HCT116 (cell line): ENCODE results near the gene CHD2. TPM values are rescaled to one million over a fixed set of nuclear protein-coding genes. Genes with fewer than 3 reads are reported as not detected.

ENCODE experiments used
- ATAC-seq: fragments of 200-7000 bp; cut with Tn5 transposase; 2 replicates; pipeline ENCODE4 v1.9.1; 2020; ENCODE audit warnings: mild to moderate bottlenecking, moderate library complexity
- BruUV-seq: library from RNA; stranded (reverse); fragments of 400-500 nt; replicated peaks from 2 replicates; lab custom pipeline; 2021; lab: Mats Ljungman, UMichigan
- CTCF ChIA-PET: fragments of 300-600 bp; sonication (Branson Sonifier 250); formaldehyde crosslinking; loops from one replicate; lab custom pipeline; 2021; ENCODE audit warnings: antibody characterized with exemption; lab: Charles Lee
- POLR2A ChIA-PET: fragments of 300-600, 350-600 bp; sonication (Branson Sonifier 250); formaldehyde crosslinking; loops from one replicate; lab custom pipeline; 2021; ENCODE audit warnings: antibody characterized with exemption; lab: Charles Lee
- RAD21 ChIA-PET, 2 experiments: fragments of 300-600 bp; sonication (Branson Sonifier 250); formaldehyde crosslinking; loops; one replicate each; lab custom pipeline; 2023; ENCODE audit warnings: low total read pairs in 2 of 2; ENCODE audit not compliant: uncharacterized antibody in 2 of 2, unreplicated experiment in 2 of 2, low non-redundant PET in 1 of 2; lab: Charles Lee
- DNase-seq: peaks from one replicate; pipeline ENCODE4 v3.0.0-alpha.2; 2010; ENCODE audit warnings: low read depth, low spot score
- H2AFZ ChIP-seq: fragments of 200-600 bp; shearing (Covaris generic), sonication (generic); 2 replicates; pipeline ENCODE4 v1.6.1; 2017; ENCODE audit warnings: low read depth, mixed run types, mixed read lengths, antibody characterized with exemption, low read length; ENCODE audit not compliant: poor library complexity, severe bottlenecking
- H3K27ac ChIP-seq: 2 replicates; pipeline ENCODE4 v1.5.1; 2012; ENCODE audit warnings: low read depth, low read length
- H3K27me3 ChIP-seq: fragments of 200-600 bp; sonication (generic); 2 replicates; pipeline ENCODE4 v1.6.1; 2016; ENCODE audit warnings: mixed run types, low read length, mixed read lengths; ENCODE audit not compliant: insufficient read depth
- H3K36me3 ChIP-seq, 2 experiments: fragments of 200-500 bp in 1 of 2; fragments of 200-600 bp in 1 of 2; sonication (Bioruptor generic) in 1 of 2; sonication (generic) in 1 of 2; 2 replicates each; pipeline versions ENCODE4 v1.5.1 to v1.6.1; 2014 to 2016; ENCODE audit warnings: low read length in 2 of 2, inconsistent platforms in 1 of 2, mixed read lengths in 1 of 2, mixed run types in 1 of 2; ENCODE audit not compliant: insufficient read depth in 2 of 2, control insufficient read depth in 1 of 2
- H3K4me1 ChIP-seq, 2 experiments: fragments of 200-600 bp in 1 of 2; sonication (generic) in 1 of 2; 2 replicates each; pipeline versions ENCODE4 v1.5.1 to v1.6.1; 2012 to 2017; ENCODE audit warnings: low read length in 2 of 2, inconsistent platforms in 1 of 2, mild to moderate bottlenecking in 1 of 2, mixed read lengths in 1 of 2, mixed run types in 1 of 2, moderate library complexity in 1 of 2; ENCODE audit not compliant: insufficient read depth in 2 of 2, control insufficient read depth in 1 of 2
- H3K4me2 ChIP-seq: fragments of 200-600 bp; sonication (generic); 2 replicates; pipeline ENCODE4 v1.6.1; 2017; ENCODE audit warnings: mixed run types, low read length, mixed read lengths
- H3K4me3 ChIP-seq, 2 experiments: fragments of 200-600 bp in 1 of 2; sonication (generic) in 1 of 2; replicated peaks in 1 of 2; 2 replicates each; pipeline ENCODE4 v1.5.1; 2011 to 2016; ENCODE audit warnings: low read length in 2 of 2, control low read depth in 1 of 2, low read depth in 1 of 2, mild to moderate bottlenecking in 1 of 2, mixed read lengths in 1 of 2, mixed run types in 1 of 2
- H3K79me2 ChIP-seq: fragments of 200-600 bp; sonication (generic); 2 replicates; pipeline ENCODE4 v1.6.1; 2017; ENCODE audit warnings: mild to moderate bottlenecking, mixed run types, low read length, moderate library complexity, mixed read lengths; ENCODE audit not compliant: insufficient read depth
- H3K9ac ChIP-seq: fragments of 200-600 bp; sonication (generic); 2 replicates; pipeline ENCODE4 v1.6.1; 2016; ENCODE audit warnings: low read length, mixed read lengths
- H3K9me2 ChIP-seq: fragments of 200-600 bp; sonication (generic), shearing (Covaris generic); 2 replicates; pipeline ENCODE4 v1.6.1; 2017; ENCODE audit warnings: mixed run types, mild to moderate bottlenecking, moderate library complexity; ENCODE audit not compliant: insufficient read depth
- H3K9me3 ChIP-seq, 2 experiments: fragments of 200-500 bp in 1 of 2; fragments of 200-600 bp in 1 of 2; sonication (Bioruptor generic) in 1 of 2; sonication (generic) in 1 of 2; 2 replicates each; pipeline ENCODE4 v1.6.1; 2014 to 2017; ENCODE audit warnings: low read length in 2 of 2, mixed read lengths in 2 of 2, inconsistent platforms in 1 of 2, low read depth in 1 of 2, mild to moderate bottlenecking in 1 of 2, mixed run types in 1 of 2, moderate library complexity in 1 of 2; ENCODE audit not compliant: control insufficient read depth in 1 of 2, insufficient read depth in 1 of 2
- H4K20me1 ChIP-seq: fragments of 200-600 bp; sonication (generic), shearing (Covaris generic); 2 replicates; pipeline ENCODE4 v1.6.1; 2017; ENCODE audit warnings: mixed run types, mild to moderate bottlenecking, moderate library complexity; ENCODE audit not compliant: insufficient read depth
- CBX3 ChIP-seq: IDR thresholded peaks from 2 replicates; pipeline ENCODE4 v1.6.1; 2012; ENCODE audit warnings: low read depth
- CEBPB ChIP-seq: IDR thresholded peaks from 2 replicates; pipeline ENCODE4 v1.6.1; 2012; ENCODE audit warnings: low read depth
- CTCF ChIP-seq, 3 experiments: fragments of 200-600 bp in 1 of 3; sonication (generic) in 1 of 3; IDR thresholded peaks in 2 of 3; conservative IDR thresholded peaks in 1 of 3; 2 replicates each; pipeline ENCODE4 v1.5.1; 2012 to 2017; ENCODE audit warnings: low read depth in 2 of 3, low read length in 2 of 3, antibody characterized with exemption in 1 of 3, borderline replicate concordance in 1 of 3, control low read depth in 1 of 3, mild to moderate bottlenecking in 1 of 3, mixed read lengths in 1 of 3, mixed run types in 1 of 3, moderate library complexity in 1 of 3; ENCODE audit not compliant: insufficient read depth in 1 of 3
- ELF1 ChIP-seq: IDR thresholded peaks from 2 replicates; pipeline ENCODE4 v1.6.1; 2012; ENCODE audit warnings: low read depth, borderline replicate concordance
- EZH2 ChIP-seq: fragments of 200-600 bp; sonication (generic); IDR thresholded peaks from 2 replicates; pipeline ENCODE4 v1.6.1; 2017; ENCODE audit warnings: antibody characterized with exemption, mixed run types
- EZH2phosphoT487 ChIP-seq: fragments of 200-600 bp; IDR thresholded peaks from 2 replicates; pipeline ENCODE4 v1.6.1; 2018; ENCODE audit warnings: antibody characterized with exemption, borderline replicate concordance
- JUND ChIP-seq: IDR thresholded peaks from 2 replicates; pipeline ENCODE4 v1.6.1; 2012
- SRF ChIP-seq: IDR thresholded peaks from 2 replicates; pipeline ENCODE4 v1.6.1; 2012; ENCODE audit warnings: low read depth
- TCF7L2 ChIP-seq: IDR thresholded peaks from 2 replicates; pipeline ENCODE4 v1.7.0; 2011; ENCODE audit warnings: borderline replicate concordance, inconsistent platforms; ENCODE audit not compliant: insufficient read depth, insufficient read length; ENCODE audit errors: extremely low read depth
- YY1 ChIP-seq: IDR thresholded peaks from 2 replicates; pipeline ENCODE4 v1.6.1; 2011; ENCODE audit warnings: low read length, low read depth, moderate library complexity, mild to moderate bottlenecking; ENCODE audit not compliant: insufficient replicate concordance; ENCODE audit errors: extremely low read depth
- ZNF274 ChIP-seq: fragments of 200-500 bp; sonication (Bioruptor generic); IDR thresholded peaks from 2 replicates; pipeline ENCODE4 v1.6.1; 2014; ENCODE audit warnings: mild to moderate bottlenecking, low read depth, low read length, inconsistent platforms
- intact Hi-C: fragments of 100-400 bp; cut with micrococcal nuclease; formaldehyde crosslinking; loops from 2 replicates; pipeline ENCODE4 v1.10.0; 2022
- total RNA-seq: library from RNA; stranded (reverse); gene quantifications from one replicate; pipeline ENCODE4 v1.2.1, GENCODE V29; 2021; ENCODE audit not compliant: unreplicated experiment

Gene CHD2
- total RNA-seq, 1 experiment from 2014 or later: 116 TPM

- TF ChIP-seq CBX3 (no peak), CTCF (IDR thresholded peaks at IDR 0.05 in 2 of 3, conservative IDR thresholded peaks at IDR 0.05 in 1 of 3; ENCODE audit: borderline replicate concordance in 1 of 3, insufficient read depth in 1 of 3, low read depth in 2 of 3, low read length in 2 of 3) (no peak), EZH2 (no peak), JUND (no peak), CEBPB (no peak), EZH2phosphoT487 (no peak), ZNF274 (no peak), ELF1 (no peak), TCF7L2 (no peak), YY1 (no peak), SRF (no peak)
- H3K9me3 ChIP-seq: no peaks in the 10 kb centered on the region
- no TSS peak for BruUV-seq
- RAD21 ChIA-PET: no interaction called here
- H3K4me1 ChIP-seq: no peaks in the 10 kb centered on the region
- no peak overlapping the region for H3K4me2 ChIP-seq
- POLR2A ChIA-PET: no interaction called here
- H3K27me3 ChIP-seq: no peaks in the 10 kb centered on the region
- H3K9ac ChIP-seq: no peak overlapping the region
- ATAC-seq: no peak
- H3K36me3 ChIP-seq: peaks cover 65 to 69% of the 10 kb centered on the region in 2 experiments
- no peak for DNase-seq
- intact Hi-C loops: no loop called here
- H3K9me2 ChIP-seq: no peaks in the 10 kb centered on the region
- no peak overlapping the region for H3K4me3 ChIP-seq
- H3K27ac ChIP-seq: no peak overlapping the region
- H3K79me2 ChIP-seq: peaks cover 95% of the 10 kb centered on the region
- H4K20me1 ChIP-seq: no peaks in the 10 kb centered on the region
- CTCF ChIA-PET: interaction anchor here (1.7 kb wide), 1 partner anchor 10 kb away, joined by 4 read pairs; no protein-coding TSS in a partner anchor
- H2AFZ ChIP-seq: no peak overlapping the region
Observed at GRCh38 chr15:92928225-92928750, 28.2 kb downstream of the CHD2 start.
